HG03095 (cell line): ENCODE data around the gene SPCS3.
"Not testable (repeated sequence)": the region's sequence is repeated elsewhere in the genome, so short reads cannot be mapped to it uniquely, and the experiment has no call there.

Source experiments
- ATAC-seq: cut with Tn5 transposase; IDR thresholded peaks from one replicate; pipeline ENCODE4 v1.9.1; 2021; ENCODE audit warnings: moderate library complexity; ENCODE audit not compliant: unreplicated experiment

The SPCS3 gene

GRCh38 chr4:176303938-176304337 is 15.8 kb upstream of the SPCS3 start:
- no peak for ATAC-seq

DNA sequence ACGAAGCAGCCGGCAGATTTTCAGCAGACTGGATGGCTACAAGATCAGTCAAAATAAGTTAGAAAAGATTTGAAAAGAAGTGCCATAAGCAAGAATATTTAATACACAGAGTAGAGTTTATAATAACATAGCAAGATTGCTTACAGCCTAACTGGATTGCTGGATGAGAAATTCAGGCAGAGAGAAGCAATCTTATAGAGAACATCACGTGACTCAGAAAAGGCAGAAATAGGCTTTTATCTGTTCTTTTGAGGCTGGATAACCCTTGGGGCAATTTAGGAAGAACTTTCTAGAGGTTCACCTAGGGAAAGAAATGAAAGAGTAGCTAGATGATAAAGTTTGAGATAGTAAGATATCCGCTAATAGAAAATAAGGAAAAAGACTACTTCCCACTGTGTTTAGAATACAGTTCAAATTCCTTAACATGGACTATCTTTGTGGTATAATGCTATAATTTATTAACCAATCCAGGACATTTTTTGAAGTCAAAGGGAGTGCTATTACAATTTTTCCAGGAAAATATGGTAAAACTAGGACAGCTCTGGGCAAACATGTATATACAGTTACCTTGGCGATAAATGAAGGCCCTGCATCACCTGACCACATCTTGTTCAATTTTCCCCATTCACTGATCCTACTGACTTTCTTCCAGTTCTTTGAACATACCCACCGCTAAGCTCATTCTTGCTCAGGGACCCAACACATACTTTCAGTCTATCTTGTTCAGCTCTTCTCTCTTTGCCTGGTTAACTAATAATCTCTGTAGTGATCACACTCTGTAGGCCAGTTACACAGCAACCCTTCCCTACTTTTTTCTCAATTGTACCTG is 12.7 kb upstream of the SPCS3 start:
- no peak for ATAC-seq

DNA sequence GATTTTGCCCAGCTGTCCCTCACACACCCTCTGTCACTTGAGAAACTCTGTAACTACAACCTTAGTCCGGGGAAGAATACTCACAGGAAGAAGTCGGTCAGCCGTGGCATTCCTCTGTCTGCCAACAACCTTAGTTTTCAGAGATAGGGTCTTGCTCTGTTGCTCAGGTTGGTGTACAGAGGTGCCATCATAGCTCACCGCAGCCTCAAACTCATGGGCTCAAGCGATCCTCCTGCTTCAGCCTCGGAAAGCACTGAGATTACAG is 12.2 kb upstream of the SPCS3 start:
- no peak for ATAC-seq

- ATAC-seq: peak; percentile 51
Observed at GRCh38 chr4:176308441-176308840, 11.3 kb upstream of the SPCS3 start.

GRCh38 chr4:176309046-176309445 is 10.7 kb upstream of the SPCS3 start:
- peak; percentile 99 for ATAC-seq

GRCh38 chr4:176309772-176310171 is 10.0 kb upstream of the SPCS3 start:
- no peak for ATAC-seq

GRCh38 chr4:176313596-176314336 is 6.0 kb upstream of the SPCS3 start:
- no peak for ATAC-seq

- ATAC-seq: no peak
Observed at GRCh38 chr4:176319151-176319703, 539 bp upstream of the SPCS3 start.

GRCh38 chr4:176320340-176320975 is 692 bp downstream of the SPCS3 start:
- peak; percentile 75 for ATAC-seq

DNA sequence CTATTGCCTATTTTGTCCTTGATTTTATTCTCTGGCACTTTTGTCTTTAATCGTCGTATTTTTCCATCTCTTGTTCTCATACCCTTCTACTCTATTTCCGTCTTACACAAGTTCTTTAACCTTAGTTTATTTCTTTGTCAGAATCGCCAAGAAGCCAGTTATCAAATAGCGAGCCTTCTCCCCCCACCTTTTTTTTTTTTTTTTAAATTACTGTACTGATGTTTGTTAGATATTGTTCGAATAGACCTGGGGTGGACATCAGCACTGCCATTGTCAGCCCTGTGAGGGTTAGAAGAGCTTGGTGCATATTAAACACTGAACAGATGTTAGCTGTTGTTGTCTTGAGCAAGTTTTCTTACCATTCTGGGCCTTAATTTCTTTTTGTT is 1.2 kb downstream of the SPCS3 start:
- no peak for ATAC-seq

- no peak for ATAC-seq
Observed at GRCh38 chr4:176321589-176321988, 1.8 kb downstream of the SPCS3 start.

GRCh38 chr4:176323511-176324160 is 3.9 kb downstream of the SPCS3 start:
- no peak for ATAC-seq

DNA sequence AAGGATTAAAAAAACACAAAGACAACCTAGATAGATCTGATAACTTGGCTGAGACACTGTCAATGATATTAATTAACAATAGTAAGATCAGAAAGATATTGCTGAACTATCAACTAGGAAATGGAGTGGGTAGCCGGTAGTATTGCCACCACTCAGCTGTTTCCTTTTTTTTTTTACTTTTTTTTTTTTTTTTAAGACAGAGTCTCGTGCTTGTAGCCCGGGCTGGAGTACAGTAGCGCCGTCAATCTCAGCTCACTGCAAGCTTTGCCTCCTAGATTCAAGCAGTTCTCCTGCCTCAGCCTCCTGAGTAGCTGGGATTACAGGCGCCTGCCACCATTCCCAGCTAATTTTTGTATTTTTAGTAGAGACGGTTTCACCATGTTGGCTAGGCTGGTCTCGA is 5.1 kb downstream of the SPCS3 start:
- not testable (repeated sequence) for ATAC-seq

GRCh38 chr4:176333076-176333475 is 13.3 kb downstream of the SPCS3 start:
- ATAC-seq: no peak

GRCh38 chr4:176334066-176334465 is 14.3 kb downstream of the SPCS3 start:
- ATAC-seq: no peak

- no peak for ATAC-seq
Observed at GRCh38 chr4:176335421-176335820, 15.7 kb downstream of the SPCS3 start.

- ATAC-seq: no peak
Observed at GRCh38 chr4:176339936-176340761, 20.4 kb downstream of the SPCS3 start.

- ATAC-seq: peak; percentile 76
Observed at GRCh38 chr4:176340871-176341685, 21.3 kb downstream of the SPCS3 start.

DNA sequence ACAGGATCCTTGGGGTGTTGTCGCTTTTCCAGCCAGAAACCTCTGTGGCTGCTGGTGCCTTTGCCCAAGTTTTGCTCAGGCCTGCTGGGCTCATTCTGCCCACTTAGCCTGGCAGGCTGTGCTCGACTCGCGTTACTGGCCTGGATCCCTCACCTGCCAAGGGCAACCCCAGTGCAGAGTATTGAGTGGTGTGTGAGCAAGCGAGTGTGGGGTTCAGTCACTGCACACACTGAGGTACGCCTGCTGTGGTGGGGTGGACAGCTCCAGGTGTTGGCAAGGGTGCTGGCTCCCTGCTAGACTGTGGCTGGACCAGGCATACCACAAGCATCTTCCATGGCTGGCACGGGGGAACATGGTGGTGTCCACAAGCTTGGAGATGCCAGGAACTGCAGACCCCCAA is 22.6 kb downstream of the SPCS3 start:
- ATAC-seq: no peak

- ATAC-seq: no peak
Observed at GRCh38 chr4:176343286-176343685, 23.5 kb downstream of the SPCS3 start.
